Activated naive CD8-positive, alpha-beta T cell treated with anti-CD3 and anti-CD28 coated beads, Interleukin-2, amount 50 U/mL, for 16 hours (primary cell): Measurements from ENCODE around the gene INO80.
"Not testable (repeated sequence)": the region's sequence is repeated elsewhere in the genome, so short reads cannot be mapped to it uniquely, and the experiment has no call there.

Source experiments
- DNase-seq: peaks from one replicate; pipeline ENCODE4 v3.0.0-alpha.2; 2020; ENCODE audit warnings: low read depth, low spot score

Gene INO80

DNA sequence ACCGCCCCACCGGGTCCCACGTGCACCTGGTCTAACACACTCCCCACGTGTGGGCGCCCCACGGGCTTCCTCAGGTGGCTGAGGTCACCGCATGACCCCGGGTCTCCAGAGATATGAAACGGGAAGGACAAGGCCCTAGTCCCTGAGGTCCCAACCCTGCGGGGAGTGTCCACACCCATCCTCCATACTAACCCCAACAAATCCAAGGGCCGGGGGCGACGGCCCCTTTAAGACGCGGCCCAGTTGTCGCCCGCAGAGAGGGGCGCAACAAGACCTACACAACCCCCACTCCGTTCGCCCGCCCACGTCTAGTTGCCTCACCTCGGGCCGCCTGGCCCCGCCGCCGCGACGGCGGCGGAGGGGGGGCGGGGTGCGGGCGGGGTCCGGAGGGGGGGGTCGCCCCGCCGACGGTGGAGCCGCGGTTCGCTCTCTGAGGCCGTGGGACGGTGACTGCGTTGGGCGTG, 396 bp downstream of the INO80 start:
- peak; percentile 62 for DNase-seq

DNA sequence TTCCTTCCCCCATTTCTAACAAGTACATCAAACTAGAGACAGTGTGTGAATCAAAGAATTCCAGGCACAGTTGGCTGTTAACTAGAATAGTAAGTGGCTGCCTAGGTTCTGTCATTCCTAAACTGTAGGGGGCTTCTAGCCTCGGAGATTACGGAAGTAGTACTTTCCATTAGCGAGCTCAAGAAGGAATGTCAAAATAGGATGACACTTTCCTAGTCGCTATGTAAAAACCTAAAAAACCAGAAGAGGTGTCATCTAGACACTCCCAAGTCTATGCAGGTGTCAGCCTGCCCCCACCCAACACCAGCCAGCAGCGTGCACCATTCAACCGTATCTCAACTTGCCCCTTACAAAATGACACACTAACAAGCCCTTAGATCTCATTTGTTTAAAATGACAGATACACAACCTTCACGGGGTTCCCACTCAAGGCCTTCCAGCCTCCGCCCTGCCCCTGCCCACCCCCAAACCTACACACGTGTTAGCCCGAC, 874 bp downstream of the INO80 start:
- DNase-seq, result no peak

DNA sequence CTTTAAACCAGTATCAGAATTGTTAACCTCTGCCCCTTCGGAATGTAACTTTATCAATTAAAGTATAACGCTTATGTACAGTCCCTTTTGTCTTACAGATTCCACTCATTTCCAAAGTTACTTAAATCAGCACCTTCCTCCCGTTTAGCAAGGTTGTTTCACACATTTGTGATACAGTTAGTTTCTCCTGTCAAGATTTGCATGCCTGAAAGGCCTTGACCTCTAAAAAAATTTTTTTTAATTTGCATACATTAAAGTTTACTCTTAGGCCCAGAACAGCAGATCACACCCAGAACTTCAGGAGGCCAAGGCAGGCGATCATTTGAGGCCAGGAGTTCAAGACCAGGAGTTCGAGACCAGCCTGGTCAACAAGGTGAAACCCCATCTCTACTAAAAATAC, 9.1 kb downstream of the INO80 start:
- no peak for DNase-seq

DNA sequence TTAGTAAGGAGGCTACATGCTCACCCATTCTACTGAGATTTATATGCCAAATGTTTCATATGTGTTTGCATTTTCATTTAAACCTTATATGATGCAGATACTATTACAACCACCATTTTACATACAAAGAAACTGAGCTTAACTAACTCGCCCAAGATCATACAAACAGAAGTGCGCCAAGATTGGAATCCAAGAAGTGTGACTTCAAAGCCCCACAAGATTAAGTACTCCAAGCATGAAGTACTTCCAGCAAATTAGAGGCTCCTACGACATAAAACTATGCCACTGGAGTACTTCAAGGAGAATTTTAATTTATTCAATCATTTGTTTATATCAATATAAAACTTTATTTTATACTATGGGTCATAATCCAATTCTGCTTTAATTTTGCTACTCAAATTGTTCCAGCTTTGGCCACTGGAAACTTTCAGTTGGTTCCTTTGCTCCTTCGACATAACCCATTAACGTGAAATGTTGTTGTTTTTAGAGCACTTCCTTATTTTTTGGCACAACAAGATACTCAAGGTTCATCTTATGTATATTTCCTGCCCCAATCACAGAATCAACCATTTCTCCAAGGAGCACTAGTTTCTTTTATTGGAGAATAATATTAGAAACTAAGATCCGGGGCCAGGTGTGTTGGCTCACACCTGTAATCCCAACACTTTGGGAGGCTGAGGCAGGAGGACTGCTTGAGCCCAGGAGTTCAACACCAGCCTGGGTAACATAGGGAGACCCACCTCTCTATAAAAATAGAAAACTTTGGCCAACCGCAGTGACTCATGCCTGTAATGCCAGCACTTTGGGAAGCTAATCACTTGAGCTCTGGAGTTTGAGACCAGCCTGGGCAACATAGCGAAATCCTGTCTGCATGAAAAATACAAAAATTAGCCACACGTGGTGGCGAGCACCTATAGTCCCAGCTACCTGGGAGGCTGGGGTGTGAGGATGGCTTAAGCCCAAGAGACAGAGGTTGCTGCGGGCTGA, 10.4 kb downstream of the INO80 start:
- no peak for DNase-seq

- DNase-seq, result no peak
These were observed 11.8 kb downstream of the INO80 start for GRCh38 chr15:41104234-41104633.

GRCh38 chr15:41102854-41103253, 13.2 kb downstream of the INO80 start:
- no peak for DNase-seq

DNA sequence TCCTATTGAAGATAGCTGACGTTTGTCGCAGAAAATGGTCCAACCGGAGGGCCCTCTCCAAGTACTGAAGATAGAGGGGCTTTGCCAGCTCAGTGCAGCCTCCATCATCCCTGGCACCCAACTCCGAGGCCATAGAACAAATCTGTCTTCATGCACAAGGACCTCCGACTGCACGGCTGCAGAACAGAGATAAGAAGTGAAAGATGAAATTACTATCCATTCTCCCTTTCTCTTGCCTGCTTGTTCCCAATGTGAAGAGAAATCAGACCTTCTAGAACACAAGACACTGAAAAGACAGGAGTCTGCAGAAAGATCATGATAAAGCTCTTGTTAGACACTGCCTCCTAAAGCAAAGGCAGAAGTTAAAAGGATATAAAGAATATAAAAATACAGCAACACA, 19.9 kb downstream of the INO80 start:
- no peak for DNase-seq

DNA sequence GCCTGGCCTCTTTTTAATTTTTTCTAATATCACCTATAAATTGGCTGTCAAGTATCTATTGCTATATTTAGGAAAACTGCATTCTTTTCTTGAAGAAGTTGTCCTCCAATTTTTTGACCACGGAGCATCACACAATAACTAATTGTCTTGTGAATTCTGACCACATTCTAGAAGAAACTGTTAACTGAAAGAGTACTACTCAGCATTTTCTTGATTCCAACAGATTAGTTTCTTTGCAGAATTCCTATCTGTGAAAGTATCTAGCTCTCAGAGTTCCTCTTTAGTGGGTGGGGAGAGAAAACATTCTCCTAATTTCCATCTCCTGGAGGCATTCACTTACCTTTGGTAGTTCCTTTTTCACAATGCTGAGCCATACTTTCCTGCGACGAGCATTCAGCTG, 31.1 kb downstream of the INO80 start:
- DNase-seq, result no peak

GRCh38 chr15:41080144-41080543, 35.9 kb downstream of the INO80 start:
- no peak for DNase-seq

GRCh38 chr15:41079717-41080116, 36.4 kb downstream of the INO80 start:
- DNase-seq, result no peak

DNA sequence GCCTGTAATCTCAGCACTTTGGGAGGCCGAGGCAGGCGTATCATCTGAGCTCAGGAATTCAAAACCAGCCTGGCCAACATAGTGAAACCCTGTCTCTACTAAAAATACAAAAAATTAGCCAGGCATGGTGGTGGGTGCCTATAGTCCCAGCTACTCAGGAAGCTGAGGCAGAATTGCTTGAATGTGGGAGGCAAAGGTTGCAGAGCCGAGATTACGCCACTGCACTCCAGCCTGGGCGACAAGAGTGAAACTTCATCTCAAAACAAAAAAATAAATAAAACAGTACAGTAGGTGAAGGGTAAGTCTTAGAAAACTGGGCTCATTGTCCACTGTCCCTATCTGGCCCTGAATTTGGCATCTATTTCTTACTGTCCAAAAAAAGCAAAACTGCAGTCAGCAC, 37.2 kb downstream of the INO80 start:
- not testable (repeated sequence) for DNase-seq

GRCh38 chr15:41078125-41078524, 38.0 kb downstream of the INO80 start:
- DNase-seq, result no peak

DNA sequence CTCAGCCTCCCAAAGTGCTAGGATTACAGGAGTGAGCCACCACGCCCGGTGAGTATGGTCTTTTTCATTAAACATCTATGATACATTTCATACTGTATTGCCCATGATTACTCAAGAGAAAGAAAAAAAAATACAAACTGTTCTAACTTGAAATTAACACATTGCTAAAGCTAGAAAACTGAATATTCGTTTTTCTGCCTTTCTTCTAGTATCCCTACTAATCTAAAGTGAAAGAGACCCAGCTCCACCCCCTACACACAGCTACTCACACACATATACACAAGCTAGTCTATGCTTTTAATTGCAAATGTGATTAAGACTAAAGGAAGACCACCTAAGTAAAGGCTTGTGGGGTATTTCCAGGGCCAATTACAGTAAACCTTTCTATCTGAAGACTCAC, 43.1 kb downstream of the INO80 start:
- no peak for DNase-seq

DNA sequence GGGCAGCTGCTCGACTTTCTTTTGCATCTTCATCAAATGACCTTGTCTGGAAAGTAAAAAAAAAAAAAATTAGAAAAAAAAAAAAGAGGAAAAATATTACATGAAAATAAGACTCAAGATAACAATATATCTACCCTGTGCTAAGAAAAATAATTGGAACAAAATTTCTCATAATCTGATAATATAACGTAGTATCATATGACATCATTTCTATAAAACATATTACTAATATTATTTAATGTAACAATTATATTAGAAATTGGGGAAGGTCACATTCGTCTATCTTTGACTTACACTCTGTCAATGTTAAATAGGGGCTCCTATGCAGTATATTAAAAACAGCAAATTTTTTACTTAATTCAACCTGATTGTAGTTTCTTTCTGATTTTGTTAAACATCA, 44.1 kb downstream of the INO80 start:
- no peak for DNase-seq

GRCh38 chr15:41066516-41066915, 49.6 kb downstream of the INO80 start:
- no peak for DNase-seq

GRCh38 chr15:41061667-41062066, 54.4 kb downstream of the INO80 start:
- DNase-seq, result no peak

DNA sequence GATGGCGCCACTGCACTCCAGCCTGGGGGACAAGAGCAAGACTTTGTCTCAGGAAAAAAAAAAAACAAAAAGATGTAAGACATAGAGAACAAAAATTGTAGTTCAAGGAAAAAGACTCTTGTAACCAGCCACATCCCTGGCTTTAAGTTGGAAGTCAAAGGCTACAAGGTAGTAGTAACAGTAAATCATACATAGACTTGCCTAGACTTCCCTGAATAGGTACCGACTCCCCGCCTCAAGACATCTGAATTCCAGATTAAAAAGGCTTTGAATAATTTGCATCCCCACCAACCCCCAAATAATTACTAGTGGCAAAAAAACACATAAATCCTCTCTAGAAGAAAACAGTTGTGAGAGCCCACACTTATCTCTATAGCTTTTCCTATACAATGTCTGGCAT, 55.6 kb downstream of the INO80 start:
- DNase-seq, result no peak

DNA sequence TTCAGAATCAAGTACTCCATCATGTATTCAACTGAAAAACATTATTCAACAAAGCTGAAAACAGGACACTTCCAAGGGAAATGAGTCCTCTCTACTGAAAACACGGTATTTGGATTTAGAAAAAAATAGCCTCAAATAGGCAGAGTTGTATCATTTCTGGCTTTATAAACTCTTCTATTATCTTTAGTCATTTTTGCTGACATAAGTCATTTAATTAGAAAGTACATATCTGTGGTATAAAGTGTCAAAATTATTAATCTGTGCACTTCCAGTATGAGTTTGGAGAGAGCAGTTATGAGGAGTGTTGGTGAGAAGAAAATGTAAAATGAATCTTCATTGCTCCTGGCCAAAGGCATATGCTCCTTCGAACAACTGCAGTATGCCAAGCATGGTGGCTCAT, 59.3 kb downstream of the INO80 start:
- no peak for DNase-seq

DNA sequence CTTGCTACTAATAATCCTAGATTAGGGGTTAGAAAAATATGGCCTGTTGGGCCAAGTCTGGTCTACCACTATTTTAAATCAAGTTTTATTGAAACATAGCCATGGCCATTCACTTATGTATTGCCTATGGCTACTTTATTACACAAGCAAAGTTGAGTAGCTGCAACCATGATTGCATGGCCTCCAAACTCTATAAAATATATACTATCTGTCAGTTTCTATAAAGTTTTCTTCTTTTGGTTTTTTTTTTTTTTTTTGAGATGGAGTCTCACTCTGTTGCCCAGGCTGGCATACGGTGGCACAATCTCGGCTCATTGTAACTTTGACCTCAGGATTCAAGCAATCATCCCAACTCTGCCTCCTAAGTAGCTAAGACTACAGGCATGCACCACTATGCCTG, 60.4 kb downstream of the INO80 start:
- no peak for DNase-seq

- DNase-seq, result no peak
These were observed 64.9 kb downstream of the INO80 start for GRCh38 chr15:41051139-41051538.

DNA sequence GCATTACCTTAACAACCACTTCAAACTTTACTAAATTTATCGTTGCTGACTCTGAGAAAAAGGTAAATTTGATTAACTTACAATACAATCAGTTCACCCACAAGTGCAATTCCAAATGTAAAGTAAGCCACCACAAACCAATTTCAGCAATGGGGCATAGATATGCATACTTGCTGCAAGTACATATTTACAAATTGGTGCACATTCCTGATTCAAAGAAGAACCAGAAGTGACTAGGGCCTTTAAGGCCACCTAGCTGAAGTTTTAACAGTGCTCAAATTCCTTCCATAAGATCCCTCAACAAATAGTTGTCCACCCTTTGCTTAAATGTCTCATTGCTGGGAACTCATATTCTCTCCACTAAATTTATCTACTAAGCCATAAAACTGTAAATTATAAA, 67.2 kb downstream of the INO80 start:
- DNase-seq, result no peak

- no peak for DNase-seq
These were observed 67.7 kb downstream of the INO80 start for GRCh38 chr15:41048397-41048796.

- DNase-seq, result no peak
These were observed 68.6 kb downstream of the INO80 start for GRCh38 chr15:41047474-41047873.
